ENCODE measurements around the gene RBPMS2. TPM values are rescaled to one million over a fixed set of nuclear protein-coding genes. Genes with fewer than 3 reads are reported as not detected.

The RBPMS2 gene
- total RNA-seq, 1 donor from 2014 or later: 3.7 TPM

DNA sequence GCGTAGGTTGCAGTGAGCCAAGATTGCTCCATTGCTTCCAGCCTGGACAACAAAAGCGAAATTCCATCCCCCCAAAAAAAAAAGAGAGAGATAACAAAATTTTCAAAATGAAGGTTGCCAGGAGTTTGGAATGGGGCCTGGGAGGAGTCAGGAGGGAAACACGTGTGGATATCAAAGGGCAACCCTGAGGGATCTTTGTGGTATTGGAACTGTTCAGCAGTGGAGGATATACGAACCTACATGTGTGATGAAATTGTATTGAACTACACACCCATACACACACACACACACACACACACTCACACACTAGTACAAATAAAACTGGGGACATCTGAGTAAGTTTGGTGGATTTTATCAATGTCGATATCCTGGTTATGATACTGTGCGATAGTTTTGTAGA lies 61.8 kb downstream of the RBPMS2 start:
- H3K4me1 ChIP-seq: peaks cover 6% of the 10 kb centered on the region
- intact Hi-C loops (cut with DNase I): no loop called here
- no peak for DNase-seq (ENCODE audit: extremely low spot score in 2 of 2)
- no peaks in the 10 kb centered on the region for H3K36me3 ChIP-seq
- H3K27me3 ChIP-seq: no peaks in the 10 kb centered on the region
- H3K9me3 ChIP-seq: no peaks in the 10 kb centered on the region
- H3K4me3 ChIP-seq: no peak overlapping the region
- no peak overlapping the region for H3K27ac ChIP-seq
- TF ChIP-seq, protein P1, sequence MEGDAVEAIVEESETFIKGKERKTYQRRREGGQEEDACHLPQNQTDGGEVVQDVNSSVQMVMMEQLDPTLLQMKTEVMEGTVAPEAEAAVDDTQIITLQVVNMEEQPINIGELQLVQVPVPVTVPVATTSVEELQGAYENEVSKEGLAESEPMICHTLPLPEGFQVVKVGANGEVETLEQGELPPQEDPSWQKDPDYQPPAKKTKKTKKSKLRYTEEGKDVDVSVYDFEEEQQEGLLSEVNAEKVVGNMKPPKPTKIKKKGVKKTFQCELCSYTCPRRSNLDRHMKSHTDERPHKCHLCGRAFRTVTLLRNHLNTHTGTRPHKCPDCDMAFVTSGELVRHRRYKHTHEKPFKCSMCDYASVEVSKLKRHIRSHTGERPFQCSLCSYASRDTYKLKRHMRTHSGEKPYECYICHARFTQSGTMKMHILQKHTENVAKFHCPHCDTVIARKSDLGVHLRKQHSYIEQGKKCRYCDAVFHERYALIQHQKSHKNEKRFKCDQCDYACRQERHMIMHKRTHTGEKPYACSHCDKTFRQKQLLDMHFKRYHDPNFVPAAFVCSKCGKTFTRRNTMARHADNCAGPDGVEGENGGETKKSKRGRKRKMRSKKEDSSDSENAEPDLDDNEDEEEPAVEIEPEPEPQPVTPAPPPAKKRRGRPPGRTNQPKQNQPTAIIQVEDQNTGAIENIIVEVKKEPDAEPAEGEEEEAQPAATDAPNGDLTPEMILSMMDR (IDR thresholded peaks at IDR 0.05): no peak
- TF ChIP-seq POLR2A (IDR thresholded peaks at IDR 0.05) (no peak), POLR2AphosphoS5 (IDR thresholded peaks at IDR 0.05; ENCODE audit: insufficient read depth in 1 of 2, low read depth in 1 of 2) (no peak)

DNA sequence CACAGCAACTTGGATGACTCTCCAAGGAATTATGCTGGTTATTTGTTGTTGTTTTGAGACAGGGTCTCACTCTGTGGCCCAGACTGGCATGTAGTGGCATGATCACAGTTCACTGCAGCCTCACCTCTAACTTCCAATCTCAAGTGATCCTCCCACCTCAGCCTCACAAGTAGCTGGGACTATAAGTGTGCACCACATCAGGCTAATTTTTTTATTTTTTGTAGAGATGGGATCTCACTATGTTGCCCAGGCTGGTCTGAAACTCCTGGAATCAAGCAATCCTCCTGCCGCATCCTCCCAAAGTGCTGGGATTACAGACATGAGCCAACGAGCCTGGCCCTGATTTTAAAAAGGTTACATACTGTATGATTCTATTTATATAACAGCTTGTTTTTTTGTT lies 63.0 kb downstream of the RBPMS2 start:
- no peaks in the 10 kb centered on the region for H3K9me3 ChIP-seq
- no peak overlapping the region for H3K27ac ChIP-seq
- no peaks in the 10 kb centered on the region for H3K27me3 ChIP-seq
- intact Hi-C loops (cut with DNase I): no loop called here
- no peaks in the 10 kb centered on the region for H3K4me1 ChIP-seq
- no peak for TF ChIP-seq POLR2A (IDR thresholded peaks at IDR 0.05)
- TF ChIP-seq, protein P1 (IDR thresholded peaks at IDR 0.05): no peak
- no peak for TF ChIP-seq POLR2AphosphoS5 (IDR thresholded peaks at IDR 0.05; ENCODE audit: insufficient read depth in 1 of 2, low read depth in 1 of 2)
- no peak for DNase-seq (ENCODE audit: extremely low spot score in 2 of 2)
- no peak overlapping the region for H3K4me3 ChIP-seq
- H3K36me3 ChIP-seq: no peaks in the 10 kb centered on the region

DNA sequence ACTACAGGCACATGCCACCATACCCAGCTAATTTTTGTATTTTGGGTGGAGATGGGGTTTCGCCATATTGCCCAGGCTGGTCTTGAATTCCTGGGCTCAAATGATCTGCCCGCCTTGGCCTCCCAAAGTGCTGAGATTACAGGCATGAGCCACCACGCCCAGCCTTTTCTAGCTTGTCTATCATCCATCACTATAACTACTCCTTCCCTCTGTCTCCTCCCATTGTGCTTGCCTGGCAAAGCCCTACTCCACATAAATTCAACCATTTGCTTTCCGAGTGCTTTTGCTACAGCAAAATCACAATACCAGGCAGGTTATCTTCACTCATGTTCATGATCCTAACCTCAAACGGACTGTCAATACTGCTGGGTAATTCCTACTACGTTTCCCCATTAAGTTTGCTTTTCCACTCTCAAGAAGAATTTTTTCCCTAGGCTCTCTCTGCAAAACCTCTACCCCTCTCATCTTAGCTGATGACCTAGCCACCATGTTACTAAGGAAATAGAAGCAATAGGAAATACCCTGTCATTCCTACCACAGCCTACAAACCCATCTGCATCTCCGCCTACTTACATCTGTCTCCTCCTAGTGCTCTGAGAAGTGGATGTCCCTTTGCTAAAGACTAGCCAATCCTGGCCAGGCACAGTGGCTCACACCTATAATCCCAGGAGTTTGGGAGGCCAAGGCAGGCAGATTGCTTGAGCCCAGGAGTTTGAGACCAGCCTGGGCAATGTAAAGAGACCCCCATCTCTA lies 64.5 kb downstream of the RBPMS2 start:
- Histone ChIP-seq H3K27me3 (no peaks in the 10 kb centered on the region), H3K36me3 (no peaks in the 10 kb centered on the region), H3K27ac (no peak overlapping the region), H3K9me3 (no peaks in the 10 kb centered on the region), H3K4me1 (no peaks in the 10 kb centered on the region), H3K4me3 (no peak overlapping the region)
- TF ChIP-seq POLR2A (IDR thresholded peaks at IDR 0.05) (no peak), POLR2AphosphoS5 (IDR thresholded peaks at IDR 0.05; ENCODE audit: insufficient read depth in 1 of 2, low read depth in 1 of 2) (no peak)
- TF ChIP-seq, protein P1 (IDR thresholded peaks at IDR 0.05): no peak
- intact Hi-C loops (cut with DNase I): no loop called here
- DNase-seq (ENCODE audit: extremely low spot score in 2 of 2): no peak

DNA sequence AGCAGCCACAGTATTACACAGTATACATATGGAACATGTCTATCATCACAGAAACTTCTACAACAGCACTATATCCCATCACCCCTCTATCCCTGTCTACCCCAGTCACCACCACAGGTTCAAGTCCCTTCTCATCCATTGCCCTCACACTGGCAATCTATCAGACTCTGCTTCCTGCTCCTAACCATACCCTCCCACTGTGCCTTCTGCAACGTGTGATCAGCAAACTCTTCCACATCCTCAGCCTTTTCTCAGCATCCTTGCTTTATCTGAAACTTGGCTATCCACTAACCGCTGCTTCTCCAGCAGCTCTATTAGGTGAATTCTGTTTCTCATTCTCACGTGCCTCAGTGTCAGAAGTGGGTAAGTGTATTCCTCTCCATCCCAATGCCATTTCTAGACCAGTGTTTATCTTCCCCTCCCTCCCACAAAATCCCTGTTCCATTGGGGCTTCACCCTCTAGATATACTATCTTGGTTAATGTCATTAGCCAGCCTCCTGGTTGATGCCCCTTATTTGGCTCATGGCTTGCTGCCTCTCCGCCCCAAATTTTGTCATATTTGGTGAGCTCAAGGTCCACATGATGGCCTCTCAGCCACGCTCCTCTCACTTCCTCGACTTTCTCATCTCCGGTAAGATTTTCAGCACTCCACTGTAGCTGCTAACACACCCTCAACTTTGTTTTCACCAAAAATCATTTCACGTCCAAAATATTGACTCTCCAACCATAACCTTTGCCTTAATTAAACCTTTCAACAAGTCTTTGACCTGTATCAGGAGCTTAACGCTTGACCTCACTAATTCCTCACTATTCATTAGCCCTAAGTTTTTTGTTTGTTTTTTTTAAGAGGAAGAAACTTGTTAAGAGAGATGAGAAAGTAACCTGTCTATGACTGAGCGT lies 69.1 kb downstream of the RBPMS2 start:
- Histone ChIP-seq H3K27ac (no peak overlapping the region), H3K36me3 (no peaks in the 10 kb centered on the region), H3K4me3 (no peak overlapping the region), H3K27me3 (no peaks in the 10 kb centered on the region), H3K9me3 (no peaks in the 10 kb centered on the region), H3K4me1 (peaks cover 18% of the 10 kb centered on the region)
- intact Hi-C loops (cut with DNase I): no loop called here
- no peak for DNase-seq (ENCODE audit: extremely low spot score in 2 of 2)
- no peak for TF ChIP-seq POLR2A (IDR thresholded peaks at IDR 0.05)
- TF ChIP-seq, protein P1 (IDR thresholded peaks at IDR 0.05): no peak
- no peak for TF ChIP-seq POLR2AphosphoS5 (IDR thresholded peaks at IDR 0.05; ENCODE audit: insufficient read depth in 1 of 2, low read depth in 1 of 2)
